CD4-positive, alpha-beta T cell treated with Interleukin-6 at 100 ng/mL for 8 hours (primary cell): ENCODE data around the gene TBRG4.

Experiments
- DNase-seq: peaks from one replicate; pipeline ENCODE4 v3.0.0-alpha.2; 2020; ENCODE audit warnings: mixed read lengths, low spot score

The TBRG4 gene

GRCh38 chr7:45053941-45054340 lies 57.6 kb downstream of the TBRG4 start:
- no peak for DNase-seq

- no peak for DNase-seq
Observed at GRCh38 chr7:45053401-45053800, 58.1 kb downstream of the TBRG4 start.

- DNase-seq = no peak
Observed at GRCh38 chr7:45052011-45052410, 59.5 kb downstream of the TBRG4 start.

GRCh38 chr7:45050198-45050597 lies 61.3 kb downstream of the TBRG4 start:
- DNase-seq = no peak
